Lung (tissue), 12 donors: ENCODE measurements around the gene PALB2. TPM values are rescaled to one million over a fixed set of nuclear protein-coding genes. Genes with fewer than 3 reads are reported as not detected.

ENCODE experiments used
- ATAC-seq: fragments of 200-7000 bp; cut with Tn5 transposase; one replicate; pipeline ENCODE4 v1.9.1; 2020; ENCODE audit warnings: moderate number of reproducible peaks; ENCODE audit not compliant: insufficient read depth, low FRiP score
- DNase-seq, 3 donors: peaks; one replicate each; pipeline ENCODE4 v3.0.0-alpha.2; 2013 to 2017
- H3K27ac ChIP-seq, 2 donors: one replicate each; pipeline ENCODE4 v1.5.1; 2013; ENCODE audit warnings: mild to moderate bottlenecking in 2 of 2, moderate library complexity in 2 of 2, control low read depth in 1 of 2, inconsistent platforms in 1 of 2, low read depth in 1 of 2, low read length in 1 of 2
- H3K27me3 ChIP-seq, 3 donors: one replicate each; pipeline ENCODE4 v1.5.1; 2013; ENCODE audit warnings: low read length in 2 of 3; ENCODE audit not compliant: control insufficient read depth in 3 of 3, insufficient read depth in 3 of 3
- H3K36me3 ChIP-seq, 4 donors: one replicate each; pipeline ENCODE4 v1.5.1; 2013; ENCODE audit warnings: low read length in 4 of 4, mild to moderate bottlenecking in 1 of 4, moderate library complexity in 1 of 4; ENCODE audit not compliant: control insufficient read depth in 4 of 4, insufficient read depth in 4 of 4
- H3K4me1 ChIP-seq, 5 donors: one replicate each; pipeline ENCODE4 v1.5.1; 2013; ENCODE audit warnings: low read length in 5 of 5, mild to moderate bottlenecking in 2 of 5, moderate library complexity in 1 of 5; ENCODE audit not compliant: control insufficient read depth in 5 of 5, insufficient read depth in 5 of 5
- H3K4me3 ChIP-seq: one replicate; pipeline ENCODE4 v1.5.1; 2013; ENCODE audit warnings: mild to moderate bottlenecking, control low read depth, moderate library complexity
- H3K9ac ChIP-seq, 2 donors: one replicate each; pipeline ENCODE4 v1.5.1; 2013; ENCODE audit warnings: low read length in 2 of 2, control low read depth in 1 of 2; ENCODE audit not compliant: insufficient read depth in 1 of 2
- H3K9me3 ChIP-seq, 4 donors: one replicate each; pipeline ENCODE4 v1.5.1; 2013; ENCODE audit warnings: low read length in 3 of 4, mild to moderate bottlenecking in 1 of 4, moderate library complexity in 1 of 4; ENCODE audit not compliant: control insufficient read depth in 4 of 4, insufficient read depth in 3 of 4
- WGBS, 2 donors: extraction: QIAGEN DNeasy Blood & Tissue Kit; methylation state at CpG; one replicate each; pipeline ENCODE4 v1.1.7; 2013; 5-methylcytosine and 5-hydroxymethylcytosine counted together
- polyA plus RNA-seq, 2 donors: library from polyadenylated mRNA; stranded (reverse); fragments of 200-250 nt; gene quantifications; one replicate each; pipeline ENCODE4 v1.2.1, GENCODE V29; 2013
- total RNA-seq, 2 donors: library from RNA; depleted of rRNA in 1 of 2; stranded (reverse); fragments of >200 nt in 1 of 2; gene quantifications; one replicate each; pipeline ENCODE4 v1.2.1, GENCODE V29; 2014 to 2021
- TF ChIP-seq, protein P1 (sequence below): IDR thresholded peaks from 2 replicates; pipeline ENCODE4 v1.5.1; 2012; ENCODE audit warnings: mild to moderate bottlenecking; ENCODE audit errors: control extremely low read depth, extremely low read depth
- donor health status: control.
- donor health status: control.
- donor health status: Bipolar disorder and iron deficiency.
- donor health status: healthy.
- donor health status: DM: yes; HTN: yes; CAD: no.

PALB2 gene
- total and polyA plus RNA-seq, 4 donors = 6.3 to 12.9 (median 10.1) TPM

DNA sequence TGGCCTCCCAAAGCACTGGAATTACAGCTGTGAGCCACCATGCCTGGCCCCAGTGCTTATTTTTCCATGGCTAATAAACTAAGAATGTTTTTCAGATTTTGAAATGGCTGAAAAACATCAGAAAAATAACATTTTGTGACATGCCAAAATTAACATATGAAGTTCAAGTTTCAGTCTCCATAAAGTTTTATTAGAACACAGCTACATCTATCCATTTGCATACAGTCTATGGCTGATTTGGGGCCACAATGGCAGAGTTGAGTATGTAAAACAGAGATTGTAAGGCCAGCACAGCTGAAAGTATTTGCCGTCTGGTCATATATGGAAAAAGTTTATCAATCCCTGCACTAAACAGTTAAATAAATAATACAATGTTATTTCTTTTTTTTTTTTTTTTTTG, 31.2 kb downstream of the PALB2 start:
- ATAC-seq = no peak
- DNase-seq = no peak
- TF ChIP-seq, protein P1, sequence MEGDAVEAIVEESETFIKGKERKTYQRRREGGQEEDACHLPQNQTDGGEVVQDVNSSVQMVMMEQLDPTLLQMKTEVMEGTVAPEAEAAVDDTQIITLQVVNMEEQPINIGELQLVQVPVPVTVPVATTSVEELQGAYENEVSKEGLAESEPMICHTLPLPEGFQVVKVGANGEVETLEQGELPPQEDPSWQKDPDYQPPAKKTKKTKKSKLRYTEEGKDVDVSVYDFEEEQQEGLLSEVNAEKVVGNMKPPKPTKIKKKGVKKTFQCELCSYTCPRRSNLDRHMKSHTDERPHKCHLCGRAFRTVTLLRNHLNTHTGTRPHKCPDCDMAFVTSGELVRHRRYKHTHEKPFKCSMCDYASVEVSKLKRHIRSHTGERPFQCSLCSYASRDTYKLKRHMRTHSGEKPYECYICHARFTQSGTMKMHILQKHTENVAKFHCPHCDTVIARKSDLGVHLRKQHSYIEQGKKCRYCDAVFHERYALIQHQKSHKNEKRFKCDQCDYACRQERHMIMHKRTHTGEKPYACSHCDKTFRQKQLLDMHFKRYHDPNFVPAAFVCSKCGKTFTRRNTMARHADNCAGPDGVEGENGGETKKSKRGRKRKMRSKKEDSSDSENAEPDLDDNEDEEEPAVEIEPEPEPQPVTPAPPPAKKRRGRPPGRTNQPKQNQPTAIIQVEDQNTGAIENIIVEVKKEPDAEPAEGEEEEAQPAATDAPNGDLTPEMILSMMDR = no peak
- Histone ChIP-seq H3K4me3 (no peak overlapping the region), H3K27me3 (no peaks in the 10 kb centered on the region), H3K9ac (no peak overlapping the region), H3K4me1 (no peaks in the 10 kb centered on the region), H3K36me3 (peaks cover 0 to 21% (median 11%) of the 10 kb centered on the region in 4 donors), H3K9me3 (no peaks in the 10 kb centered on the region), H3K27ac (no peak overlapping the region)
- whole genome bisulfite sequencing, 2 donors = 100% methylated on average over 1 of the region's 1 CpG

DNA sequence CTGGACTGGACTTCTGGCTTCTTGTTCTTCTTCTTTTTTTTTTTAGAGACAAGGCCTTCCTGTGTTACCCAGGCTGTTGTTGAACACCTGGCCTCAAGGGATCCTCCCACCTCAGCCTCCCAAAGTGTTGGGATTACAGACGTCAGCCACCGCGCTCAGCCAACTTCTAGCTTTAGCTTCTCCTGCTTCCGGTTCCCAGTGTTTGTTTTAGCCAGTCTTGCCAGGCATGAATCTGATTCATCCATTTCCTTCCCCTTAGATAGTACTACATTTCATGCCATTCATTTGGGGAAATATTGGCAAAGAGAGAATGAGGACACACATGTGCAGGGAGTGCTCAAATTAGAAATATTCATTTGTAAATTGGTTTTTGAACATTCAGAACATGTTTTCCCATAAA, 32.9 kb downstream of the PALB2 start:
- ATAC-seq (peak; percentile 27), DNase-seq (no peak)
- Histone ChIP-seq H3K36me3 (peaks cover 3 to 22% (median 11%) of the 10 kb centered on the region in 4 donors), H3K4me1 (no peaks in the 10 kb centered on the region), H3K27me3 (no peaks in the 10 kb centered on the region), H3K4me3 (no peak overlapping the region), H3K27ac (no peak overlapping the region), H3K9me3 (no peaks in the 10 kb centered on the region), H3K9ac (no peak overlapping the region)
- 59 to 65% methylated on average over 4 of the region's 4 CpGs for WGBS, 2 donors
- TF ChIP-seq, protein P1 = no peak

DNA sequence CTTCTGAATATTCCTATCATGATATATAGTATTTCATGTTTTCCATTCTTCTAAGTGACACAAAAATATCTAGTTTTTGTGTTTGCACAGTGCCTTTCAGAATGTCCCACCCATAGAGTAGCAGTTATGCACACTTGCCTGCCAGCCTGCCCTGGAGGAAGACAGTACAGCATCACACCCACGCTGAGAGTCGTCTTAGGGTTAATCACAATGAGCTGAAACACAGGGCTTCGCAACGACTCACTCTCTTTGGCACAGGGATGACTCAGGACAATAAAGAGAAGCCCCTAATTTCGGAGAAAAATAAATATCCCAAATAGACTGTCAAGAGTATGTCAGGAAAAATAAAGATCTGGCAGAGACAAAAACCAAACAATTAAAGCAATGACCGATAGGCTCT, 33.4 kb downstream of the PALB2 start:
- H3K9ac ChIP-seq = no peak overlapping the region
- no peak overlapping the region for H3K27ac ChIP-seq
- no peaks in the 10 kb centered on the region for H3K9me3 ChIP-seq
- DNase-seq = no peak
- 76 to 82% methylated on average over 6 of the region's 6 CpGs for WGBS, 2 donors
- no peaks in the 10 kb centered on the region for H3K27me3 ChIP-seq
- peaks cover 3 to 22% (median 11%) of the 10 kb centered on the region in 4 donors for H3K36me3 ChIP-seq
- H3K4me3 ChIP-seq = no peak overlapping the region
- no peak for ATAC-seq
- H3K4me1 ChIP-seq = no peaks in the 10 kb centered on the region
- TF ChIP-seq, protein P1 = no peak
